HG03039 (cell line): Measurements from ENCODE around the gene GRAMD4.

Experiments
- ATAC-seq: cut with Tn5 transposase; IDR thresholded peaks from one replicate; pipeline ENCODE4 v1.9.1; 2021; ENCODE audit warnings: mild to moderate bottlenecking, moderate library complexity; ENCODE audit not compliant: unreplicated experiment

Gene GRAMD4

DNA sequence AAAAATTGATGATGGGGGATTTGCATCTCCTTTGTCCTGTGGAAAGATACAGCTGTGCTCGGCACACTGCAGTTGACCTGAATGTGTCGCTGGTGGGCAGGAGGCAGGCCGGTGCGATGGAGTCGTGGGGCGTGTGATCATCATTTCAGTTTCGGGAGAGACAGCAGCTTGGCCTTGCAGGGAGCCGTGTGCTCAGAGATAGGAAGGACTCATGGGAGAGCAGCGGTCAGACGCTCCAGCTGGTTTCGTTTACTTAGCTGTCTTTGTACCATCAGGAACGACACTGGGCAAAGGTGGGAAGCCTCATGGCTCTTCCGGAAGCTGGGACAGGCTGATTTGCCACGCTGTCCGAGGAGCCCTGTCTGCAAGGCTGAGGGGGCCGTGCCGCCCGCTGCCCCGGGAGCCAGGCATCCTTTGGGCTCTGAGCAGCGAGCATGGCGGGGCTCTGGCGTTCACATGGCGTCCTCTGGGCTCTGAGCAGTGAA lies 32.7 kb downstream of the GRAMD4 start:
- no peak for ATAC-seq

- ATAC-seq: no peak
These were observed 33.4 kb downstream of the GRAMD4 start for GRCh38 chr22:46653596-46653995.

DNA sequence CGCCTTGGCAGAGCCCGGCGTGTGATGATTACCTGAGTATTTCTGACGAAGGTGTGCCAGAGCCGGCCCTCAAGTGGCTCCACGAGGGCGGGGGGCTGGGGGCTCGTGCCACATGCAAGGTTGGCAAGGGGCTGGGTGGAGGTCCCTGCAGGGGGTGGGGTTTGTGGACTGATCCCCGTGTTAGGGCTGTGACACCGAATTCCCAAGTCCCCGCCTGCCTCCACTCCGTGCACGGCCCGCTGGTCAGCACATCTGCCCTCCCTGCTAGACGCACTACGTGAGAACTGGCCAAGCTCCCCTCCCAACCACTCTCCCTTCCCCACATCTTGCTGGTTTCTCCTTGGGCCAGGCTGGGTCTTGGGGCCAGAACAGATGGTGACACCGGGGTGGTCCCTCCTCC lies 34.2 kb downstream of the GRAMD4 start:
- ATAC-seq: no peak

DNA sequence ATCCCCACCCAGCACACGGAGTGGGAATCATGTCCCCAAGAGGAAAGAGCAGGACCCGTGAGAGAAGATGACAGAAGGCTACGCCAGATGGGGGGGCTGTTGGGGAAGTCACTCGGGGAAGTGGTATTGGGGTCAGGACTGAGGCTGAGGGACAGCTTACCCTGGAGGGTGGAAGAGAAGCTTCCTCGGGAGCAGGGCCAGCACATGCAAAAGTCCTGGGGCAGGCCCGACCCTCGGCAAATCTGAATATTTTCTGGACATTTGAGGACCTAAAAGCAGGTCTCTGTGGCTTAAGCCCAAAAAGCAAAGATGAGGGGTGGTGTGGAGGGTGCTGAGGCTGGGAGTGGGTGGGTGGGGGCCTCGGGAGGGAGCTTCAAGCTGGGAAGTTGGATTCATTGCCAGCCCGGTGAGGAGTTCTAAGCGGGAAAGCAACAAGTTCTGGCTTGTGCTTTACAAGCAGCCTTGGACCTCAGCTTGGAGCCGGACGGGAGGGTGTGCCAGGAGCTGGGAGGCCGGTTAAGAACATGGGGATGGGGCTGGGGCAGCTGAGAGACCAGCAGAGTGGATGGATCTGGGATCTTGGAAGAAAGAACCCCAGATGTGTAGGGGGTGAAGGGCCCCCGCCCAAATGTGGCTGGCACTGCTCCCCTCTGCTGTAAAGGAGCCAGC lies 34.9 kb downstream of the GRAMD4 start:
- ATAC-seq: no peak

DNA sequence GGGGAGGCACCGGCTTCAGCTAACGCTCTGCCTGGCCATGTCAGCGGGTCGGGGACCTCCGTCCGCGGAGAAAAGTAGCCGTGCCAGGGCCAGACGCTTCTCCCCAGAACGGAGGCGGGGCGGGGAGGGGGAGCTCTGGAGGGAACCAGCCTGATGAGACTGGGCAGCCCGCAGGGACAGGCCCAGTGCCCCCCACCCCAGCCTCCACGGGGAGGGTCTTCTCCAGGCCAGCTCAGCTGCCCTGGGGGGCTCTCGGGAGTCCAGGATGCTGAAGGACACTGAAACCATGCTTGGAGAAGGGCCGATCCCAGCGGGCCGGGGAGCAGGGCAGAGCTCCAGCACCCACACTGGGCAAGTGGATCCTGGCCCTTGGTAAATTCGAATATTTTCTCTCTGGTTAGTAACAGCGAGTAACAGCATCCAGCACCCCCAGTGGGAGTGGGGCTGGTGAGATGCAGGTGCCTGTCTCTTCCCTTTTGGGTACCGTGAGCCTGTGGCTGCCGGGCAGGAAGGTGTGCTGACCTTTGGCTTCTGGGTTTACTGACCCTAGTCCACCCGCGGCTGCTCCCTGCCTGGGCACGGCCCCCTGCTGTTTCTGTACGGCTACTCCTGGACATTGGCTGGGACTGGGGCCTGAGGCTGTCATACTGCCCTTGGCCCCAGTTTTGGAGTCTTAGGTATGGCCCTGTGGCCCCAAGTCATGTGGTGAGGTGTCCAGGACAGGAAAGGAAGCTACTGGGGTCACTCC lies 35.8 kb downstream of the GRAMD4 start:
- ATAC-seq: no peak

DNA sequence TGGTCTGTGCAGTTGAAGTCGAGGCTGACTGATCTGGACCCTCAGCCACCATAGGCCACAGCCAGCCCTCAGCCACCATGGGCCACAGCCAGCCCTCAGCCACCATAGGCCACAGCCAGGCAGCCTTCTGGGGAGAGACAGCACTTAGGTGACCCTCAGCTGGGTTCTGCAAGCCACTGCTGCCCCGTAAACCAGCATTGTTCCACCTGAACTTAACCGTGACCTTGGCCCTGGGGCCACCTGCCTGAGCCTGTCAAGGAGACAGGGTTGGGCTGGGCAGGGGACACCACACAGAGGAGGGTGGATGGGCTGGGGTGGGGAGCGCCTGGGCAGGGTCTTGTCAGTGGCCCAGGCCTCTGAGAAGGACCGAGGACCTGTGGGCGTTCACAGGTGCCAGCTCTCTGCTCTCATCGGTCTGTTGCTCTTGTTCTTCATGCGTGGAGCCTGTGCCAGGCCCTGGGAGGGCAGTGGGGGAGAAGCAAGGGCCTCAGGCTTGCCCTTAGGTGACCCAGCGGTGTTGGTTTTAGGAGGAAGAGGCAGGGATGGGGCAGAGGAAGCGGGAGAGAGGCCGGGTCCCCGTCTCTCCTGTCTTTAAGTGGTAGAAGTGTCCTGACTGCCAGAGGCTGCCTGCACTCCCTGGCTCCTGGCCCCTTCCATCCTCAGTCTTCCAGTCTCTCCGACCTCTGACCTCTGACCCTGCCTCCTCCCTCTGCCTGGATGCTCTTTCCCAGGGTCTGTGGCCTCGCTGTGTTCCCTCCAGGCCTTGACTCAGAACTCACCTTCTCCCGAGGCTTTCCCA lies 36.9 kb downstream of the GRAMD4 start:
- no peak for ATAC-seq

GRCh38 chr22:46657655-46657953 lies 37.4 kb downstream of the GRAMD4 start:
- ATAC-seq: no peak

DNA sequence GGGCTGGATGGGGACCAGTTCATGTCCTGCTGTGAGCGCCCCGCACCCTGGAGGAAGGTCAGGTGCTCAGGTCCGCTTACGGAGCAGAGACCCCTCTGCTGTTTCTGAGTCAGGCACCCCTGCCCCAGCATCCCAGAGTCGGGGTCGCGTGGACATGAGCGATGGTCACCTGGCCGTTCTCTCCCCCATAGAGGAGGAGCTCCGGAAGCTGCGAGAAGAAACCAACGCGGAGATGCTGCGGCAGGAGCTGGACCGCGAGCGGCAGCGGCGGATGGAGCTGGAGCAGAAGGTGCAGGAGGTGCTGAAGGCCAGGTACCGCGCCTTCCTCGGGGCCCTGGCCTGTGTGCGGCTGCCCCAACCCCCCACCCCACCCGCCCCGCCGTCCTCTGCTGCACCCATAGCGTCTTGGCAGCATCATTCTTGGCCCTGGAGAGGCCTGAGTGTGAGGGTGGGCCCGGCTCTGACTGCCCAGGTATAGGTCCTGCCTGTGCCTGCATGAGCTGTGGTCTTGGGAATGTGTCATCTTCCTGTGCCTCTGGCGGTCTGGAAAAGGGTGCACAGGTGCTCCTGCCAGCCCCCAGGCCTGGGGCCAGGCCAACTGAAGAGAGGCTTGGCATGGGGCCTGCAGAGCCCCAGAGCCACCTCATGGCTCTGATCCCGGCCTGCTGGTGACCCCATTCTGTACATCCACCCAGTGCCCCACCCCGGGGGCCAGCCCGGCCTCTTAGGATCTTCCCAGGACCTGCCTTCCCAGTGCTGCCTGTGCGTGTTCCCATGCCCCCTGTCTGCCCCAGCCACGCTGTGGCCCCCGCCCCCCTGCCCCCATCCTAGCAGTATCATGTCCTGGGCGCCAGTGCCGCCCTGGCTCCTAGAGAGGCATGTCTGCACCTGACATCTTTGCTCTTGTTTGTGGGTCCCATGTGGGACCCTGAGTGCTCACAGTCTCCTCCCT lies 38.1 kb downstream of the GRAMD4 start:
- no peak for ATAC-seq

DNA sequence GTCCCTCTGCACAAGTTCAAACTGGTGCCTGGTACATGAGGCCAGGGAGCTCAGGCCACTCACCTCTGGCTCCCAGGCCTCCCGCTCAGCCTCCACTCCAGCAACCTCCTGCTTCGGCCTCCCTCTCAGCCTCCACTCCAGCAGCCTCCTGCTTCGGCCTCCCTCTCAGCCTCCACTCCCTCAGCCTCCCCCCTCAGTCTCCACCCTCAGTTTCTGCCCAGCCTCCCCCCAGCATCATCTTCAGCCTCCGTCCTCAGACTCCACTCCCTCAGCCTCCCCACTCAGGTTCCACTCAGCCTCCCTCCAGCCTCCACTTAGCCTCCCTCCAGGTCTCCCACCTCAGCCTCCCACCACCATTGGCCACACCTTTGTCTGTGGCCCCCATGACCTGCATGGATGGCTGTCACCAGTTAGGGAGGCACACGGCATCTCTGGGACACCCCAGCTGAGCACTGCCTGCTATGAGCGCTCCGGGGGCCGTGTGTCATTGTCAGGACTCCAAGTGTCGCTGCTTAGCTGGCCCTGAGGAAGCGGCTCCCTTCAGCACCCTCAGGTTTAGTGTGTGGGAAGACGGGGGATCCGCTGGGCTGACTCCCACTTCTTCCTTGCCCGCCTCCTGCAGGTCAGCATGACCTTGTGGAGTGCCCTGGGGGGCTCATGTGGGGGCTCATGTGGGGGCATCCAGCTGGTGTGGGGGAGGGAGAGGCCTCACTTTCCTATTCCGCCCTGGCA lies 39.0 kb downstream of the GRAMD4 start:
- ATAC-seq: no peak

DNA sequence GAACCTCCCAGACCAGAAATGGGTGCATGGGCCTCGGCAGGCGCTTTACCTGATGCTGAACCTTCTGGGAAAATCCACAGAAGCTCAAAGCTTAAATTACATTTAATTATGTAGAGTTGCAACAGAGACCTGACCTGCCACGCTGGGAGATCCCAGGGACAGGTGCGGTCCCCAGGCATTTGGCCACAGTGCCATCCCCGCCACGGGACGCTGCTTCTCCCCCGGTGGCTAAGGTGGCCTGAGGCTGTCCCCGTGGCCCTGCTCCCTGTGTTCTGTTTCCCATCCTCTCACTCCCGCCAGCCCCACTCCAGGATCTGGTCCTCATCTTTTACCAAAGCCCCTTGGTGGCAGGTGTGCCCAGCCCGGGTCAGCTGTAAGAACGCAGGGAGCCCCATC lies 39.6 kb downstream of the GRAMD4 start:
- no peak for ATAC-seq

DNA sequence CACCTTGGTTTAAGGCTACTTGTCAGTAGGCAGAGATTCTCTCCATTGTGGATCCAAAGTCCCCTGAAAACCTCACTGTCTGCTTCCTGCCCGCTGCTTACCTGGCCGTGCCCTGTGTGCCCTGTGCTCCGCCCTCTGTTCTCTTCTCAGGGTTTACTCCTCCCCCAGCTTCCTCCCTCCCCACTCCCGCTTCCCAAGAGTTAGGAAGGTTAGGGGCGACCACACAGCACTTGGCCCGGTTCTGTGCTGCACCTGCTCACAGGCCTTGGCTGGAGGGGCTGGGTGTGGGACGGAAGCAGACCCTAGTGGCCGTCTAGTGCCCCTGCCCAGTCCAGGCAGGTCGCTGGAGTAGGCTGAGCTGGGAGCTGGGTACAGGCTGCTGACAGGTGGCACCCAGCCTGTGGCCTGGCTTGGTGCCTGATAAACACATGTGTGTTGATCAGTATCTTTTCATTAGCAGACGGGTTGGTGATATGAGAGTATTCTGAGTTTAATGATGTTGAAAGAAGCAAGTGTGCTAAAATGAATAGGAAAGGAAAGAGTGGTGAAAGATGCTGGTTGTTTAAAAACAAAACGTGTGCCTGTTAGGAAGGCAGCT lies 40.5 kb downstream of the GRAMD4 start:
- ATAC-seq: no peak

DNA sequence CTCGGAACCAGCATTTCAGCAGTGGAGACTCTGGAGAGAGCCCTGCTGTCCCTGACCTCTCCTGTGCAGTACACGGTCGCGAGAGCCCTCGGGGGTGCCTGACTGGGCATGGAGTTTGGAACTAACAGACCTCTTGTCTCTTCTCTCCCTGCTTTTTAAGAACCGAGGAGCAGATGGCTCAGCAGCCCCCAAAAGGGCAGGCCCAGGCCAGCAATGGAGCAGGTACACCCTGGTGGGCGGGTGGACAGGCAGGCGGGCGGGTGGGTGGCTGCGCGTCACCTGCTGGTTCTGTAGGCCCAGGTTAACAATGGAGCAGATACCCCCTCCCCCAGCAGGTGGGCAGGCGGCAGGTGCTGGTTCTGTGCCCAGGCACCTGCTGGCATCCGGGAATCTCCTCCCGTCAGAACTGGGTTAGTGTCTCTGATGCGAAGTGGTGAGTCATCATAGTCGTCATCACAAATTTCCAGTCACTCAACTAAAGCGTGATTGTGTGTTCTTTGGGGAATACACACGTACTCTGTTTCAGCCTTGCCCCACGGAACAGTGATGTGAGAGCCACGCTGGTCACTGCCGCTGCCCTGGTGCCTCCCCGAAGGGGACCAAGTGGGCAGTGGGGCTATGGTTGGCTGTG lies 41.1 kb downstream of the GRAMD4 start:
- no peak for ATAC-seq

- ATAC-seq: no peak
These were observed 42.0 kb downstream of the GRAMD4 start for GRCh38 chr22:46662226-46662625.

DNA sequence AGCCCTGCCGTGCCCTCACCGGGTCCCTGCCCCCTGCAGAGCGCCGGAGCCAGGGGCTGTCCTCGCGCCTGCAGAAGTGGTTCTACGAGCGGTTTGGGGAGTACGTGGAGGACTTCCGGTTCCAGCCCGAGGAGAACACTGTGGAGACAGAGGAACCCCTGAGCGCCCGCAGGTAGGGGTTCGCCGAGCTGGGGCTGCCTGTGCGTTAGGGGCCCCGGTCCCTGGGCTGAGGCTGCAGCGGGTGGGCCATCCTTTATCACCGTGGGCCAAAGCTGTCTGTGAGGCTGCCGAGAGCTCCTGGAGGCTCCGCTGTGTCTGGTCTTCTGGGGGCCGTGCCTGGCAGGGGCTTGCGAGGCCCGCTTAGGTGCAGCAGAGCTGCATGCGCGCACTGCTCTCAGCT lies 42.8 kb downstream of the GRAMD4 start:
- no peak for ATAC-seq

GRCh38 chr22:46663436-46664100 lies 43.4 kb downstream of the GRAMD4 start:
- no peak for ATAC-seq

GRCh38 chr22:46664301-46664855 lies 44.2 kb downstream of the GRAMD4 start:
- ATAC-seq: no peak

GRCh38 chr22:46665151-46665695 lies 45.0 kb downstream of the GRAMD4 start:
- ATAC-seq: no peak

GRCh38 chr22:46665751-46666280 lies 45.6 kb downstream of the GRAMD4 start:
- ATAC-seq: no peak
